ENCODE results near the gene MRPL1. TPM values are rescaled to one million over a fixed set of nuclear protein-coding genes. Genes with fewer than 3 reads are reported as not detected.
A peak's percentile ranks its signal among the peaks of the same experiment; 100 is the strongest.

Gene MRPL1
- total and polyA plus RNA-seq, 2 experiments from 2014 or later = 18.2 to 30.9 TPM

- H3K36me3 ChIP-seq = no peaks in the 10 kb centered on the region
- no peak overlapping the region for H3K4me3 ChIP-seq
- TF ChIP-seq CTCF (IDR thresholded peaks at IDR 0.05; ENCODE audit: low read depth, low read length) = no peak
- H3K9me3 ChIP-seq (ENCODE audit: low read depth) = no peaks in the 10 kb centered on the region
- peak overlapping the region; percentile 79 for H3K27ac ChIP-seq
- peak; percentile 9 to 49 for DNase-seq (ENCODE audit: low read depth in 1 of 2, low spot score in 1 of 2)
- peaks cover 3% of the 10 kb centered on the region for H3K4me1 ChIP-seq (ENCODE audit: low read depth)
- no peaks in the 10 kb centered on the region for H3K27me3 ChIP-seq
Observed at GRCh38 chr4:78002260-78002659, 139.6 kb downstream of the MRPL1 start.

Other genes starting within 250 kb of the MRPL1 start
- 6.4 and 10.6 TPM in 2 replicates for gene CNOT6L, start 43.5 kb upstream of the MRPL1 start, total RNA-seq
- gene CNOT6L, start 43.5 kb upstream of the MRPL1 start, polyA plus RNA-seq = 6.5 and 7.4 TPM in 2 replicates
- 13.8 and 20.4 TPM in 2 replicates for gene FRAS1, start 194.5 kb downstream of the MRPL1 start, total RNA-seq
- gene FRAS1, start 194.5 kb downstream of the MRPL1 start, polyA plus RNA-seq = 4.4 and 8.0 TPM in 2 replicates

Data from cardiac muscle cell (in vitro differentiated cells and primary cell).